Liver (tissue), 3 donors: ENCODE measurements around the gene CLPTM1.

ENCODE experiments used
- SP1 ChIP-seq: IDR thresholded peaks from 2 replicates; pipeline ENCODE4 v1.6.1; 2018; ENCODE audit warnings: antibody characterized with exemption, mild to moderate bottlenecking
- TF ChIP-seq, protein P1 (sequence below): fragments of 150-350 bp; IDR thresholded peaks from 2 replicates; pipeline ENCODE4 v1.5.1; 2017; ENCODE audit warnings: improper control_type of control experiment, low read depth, low read length; ENCODE audit not compliant: missing input control
- TF ChIP-seq, protein P2 (sequence below): IDR thresholded peaks from 2 replicates; pipeline ENCODE4 v1.6.1; 2016; ENCODE audit warnings: antibody characterized with exemption, mild to moderate bottlenecking
- donor health status: healthy.
- donor health status: healthy.

DNA sequence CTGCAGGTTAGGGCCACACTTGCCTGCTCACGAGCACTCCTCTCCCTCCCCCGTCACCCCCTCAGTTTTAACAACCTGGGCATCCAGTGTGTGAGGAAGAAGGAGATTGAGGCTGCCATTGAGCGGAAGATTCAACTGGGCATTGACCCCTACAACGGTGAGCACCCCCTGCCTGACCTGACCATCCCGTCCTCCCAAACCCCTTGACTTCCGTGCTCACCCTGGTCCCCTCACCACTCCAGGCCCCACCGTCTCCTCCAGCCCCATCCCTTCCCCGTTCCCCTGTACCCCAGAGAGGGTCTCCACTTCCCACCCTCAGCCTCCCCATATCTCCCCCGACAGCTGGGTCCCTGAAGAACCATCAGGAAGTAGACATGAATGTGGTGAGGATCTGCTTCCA, 70.1 kb downstream of the CLPTM1 start:
- TF ChIP-seq, protein P1, sequence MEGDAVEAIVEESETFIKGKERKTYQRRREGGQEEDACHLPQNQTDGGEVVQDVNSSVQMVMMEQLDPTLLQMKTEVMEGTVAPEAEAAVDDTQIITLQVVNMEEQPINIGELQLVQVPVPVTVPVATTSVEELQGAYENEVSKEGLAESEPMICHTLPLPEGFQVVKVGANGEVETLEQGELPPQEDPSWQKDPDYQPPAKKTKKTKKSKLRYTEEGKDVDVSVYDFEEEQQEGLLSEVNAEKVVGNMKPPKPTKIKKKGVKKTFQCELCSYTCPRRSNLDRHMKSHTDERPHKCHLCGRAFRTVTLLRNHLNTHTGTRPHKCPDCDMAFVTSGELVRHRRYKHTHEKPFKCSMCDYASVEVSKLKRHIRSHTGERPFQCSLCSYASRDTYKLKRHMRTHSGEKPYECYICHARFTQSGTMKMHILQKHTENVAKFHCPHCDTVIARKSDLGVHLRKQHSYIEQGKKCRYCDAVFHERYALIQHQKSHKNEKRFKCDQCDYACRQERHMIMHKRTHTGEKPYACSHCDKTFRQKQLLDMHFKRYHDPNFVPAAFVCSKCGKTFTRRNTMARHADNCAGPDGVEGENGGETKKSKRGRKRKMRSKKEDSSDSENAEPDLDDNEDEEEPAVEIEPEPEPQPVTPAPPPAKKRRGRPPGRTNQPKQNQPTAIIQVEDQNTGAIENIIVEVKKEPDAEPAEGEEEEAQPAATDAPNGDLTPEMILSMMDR = no peak
- TF ChIP-seq, protein P2, sequence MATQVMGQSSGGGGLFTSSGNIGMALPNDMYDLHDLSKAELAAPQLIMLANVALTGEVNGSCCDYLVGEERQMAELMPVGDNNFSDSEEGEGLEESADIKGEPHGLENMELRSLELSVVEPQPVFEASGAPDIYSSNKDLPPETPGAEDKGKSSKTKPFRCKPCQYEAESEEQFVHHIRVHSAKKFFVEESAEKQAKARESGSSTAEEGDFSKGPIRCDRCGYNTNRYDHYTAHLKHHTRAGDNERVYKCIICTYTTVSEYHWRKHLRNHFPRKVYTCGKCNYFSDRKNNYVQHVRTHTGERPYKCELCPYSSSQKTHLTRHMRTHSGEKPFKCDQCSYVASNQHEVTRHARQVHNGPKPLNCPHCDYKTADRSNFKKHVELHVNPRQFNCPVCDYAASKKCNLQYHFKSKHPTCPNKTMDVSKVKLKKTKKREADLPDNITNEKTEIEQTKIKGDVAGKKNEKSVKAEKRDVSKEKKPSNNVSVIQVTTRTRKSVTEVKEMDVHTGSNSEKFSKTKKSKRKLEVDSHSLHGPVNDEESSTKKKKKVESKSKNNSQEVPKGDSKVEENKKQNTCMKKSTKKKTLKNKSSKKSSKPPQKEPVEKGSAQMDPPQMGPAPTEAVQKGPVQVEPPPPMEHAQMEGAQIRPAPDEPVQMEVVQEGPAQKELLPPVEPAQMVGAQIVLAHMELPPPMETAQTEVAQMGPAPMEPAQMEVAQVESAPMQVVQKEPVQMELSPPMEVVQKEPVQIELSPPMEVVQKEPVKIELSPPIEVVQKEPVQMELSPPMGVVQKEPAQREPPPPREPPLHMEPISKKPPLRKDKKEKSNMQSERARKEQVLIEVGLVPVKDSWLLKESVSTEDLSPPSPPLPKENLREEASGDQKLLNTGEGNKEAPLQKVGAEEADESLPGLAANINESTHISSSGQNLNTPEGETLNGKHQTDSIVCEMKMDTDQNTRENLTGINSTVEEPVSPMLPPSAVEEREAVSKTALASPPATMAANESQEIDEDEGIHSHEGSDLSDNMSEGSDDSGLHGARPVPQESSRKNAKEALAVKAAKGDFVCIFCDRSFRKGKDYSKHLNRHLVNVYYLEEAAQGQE = no peak
- no peak for TF ChIP-seq SP1
